WTC11 (cell line): ENCODE data around the gene SETD3. TPM values are rescaled to one million over a fixed set of nuclear protein-coding genes. Genes with fewer than 3 reads are reported as not detected.

Experiments
- ATAC-seq: fragments of 200-7000 bp; cut with Tn5 transposase; 2 replicates; pipeline ENCODE4 v1.10.0; 2021; ENCODE audit warnings: mild to moderate bottlenecking, moderate library complexity
- CTCF ChIA-PET: fragments of 300-600 bp; sonication (Branson Sonifier 250); formaldehyde crosslinking; loops from one replicate; lab custom pipeline; 2021; ENCODE audit warnings: antibody characterized with exemption; lab: Charles Lee
- POLR2A ChIA-PET: fragments of 350-600 bp; sonication (Branson Sonifier 250); formaldehyde crosslinking; loops from one replicate; lab custom pipeline; 2021; ENCODE audit warnings: antibody characterized with exemption; lab: Charles Lee
- DNase-seq: peaks from one replicate; pipeline ENCODE4 v3.0.0; 2021; ENCODE audit warnings: low spot score
- H3K27ac Mint-ChIP-seq: 2 replicates; pipeline ENCODE4 v1.8.0; 2021; ENCODE audit warnings: mixed read lengths
- H3K27me3 Mint-ChIP-seq: 2 replicates; pipeline ENCODE4 v1.8.0; 2021; ENCODE audit warnings: low read depth, mild to moderate bottlenecking, moderate library complexity, mixed read lengths
- H3K36me3 Mint-ChIP-seq: 2 replicates; pipeline ENCODE4 v1.8.0; 2021; ENCODE audit warnings: mixed read lengths
- H3K4me1 Mint-ChIP-seq: 2 replicates; pipeline ENCODE4 v1.8.0; 2022; ENCODE audit warnings: mixed read lengths
- H3K4me3 Mint-ChIP-seq: 2 replicates; pipeline ENCODE4 v1.8.0; 2021; ENCODE audit warnings: mild to moderate bottlenecking, moderate library complexity, mixed read lengths
- H3K9me3 Mint-ChIP-seq: 2 replicates; pipeline ENCODE4 v1.8.0; 2021; ENCODE audit warnings: mixed read lengths
- ATF1 ChIP-seq: sonication (generic); formaldehyde crosslinking; IDR thresholded peaks from 2 replicates; pipeline ENCODE4 v1.8.1; 2023; ENCODE audit warnings: mild to moderate bottlenecking, moderate library complexity, missing genetic modification reagents
- ELF4 ChIP-seq: sonication (generic); formaldehyde crosslinking; IDR thresholded peaks from 2 replicates; pipeline ENCODE4 v1.8.1; 2022; ENCODE audit warnings: low read depth, mild to moderate bottlenecking, moderate library complexity, missing genetic modification reagents
- GRHL2 ChIP-seq: fragments of 250-450 bp; sonication (Bioruptor Pico); IDR thresholded peaks from 2 replicates; pipeline ENCODE4 v1.8.0; 2022; ENCODE audit warnings: mild to moderate bottlenecking, moderate library complexity; ENCODE audit not compliant: insufficient replicate concordance, severe bottlenecking
- HMGA2 ChIP-seq: fragments of 250-450 bp; sonication (Bioruptor Pico); IDR thresholded peaks from 2 replicates; pipeline ENCODE4 v1.4.0; 2021; ENCODE audit warnings: mild to moderate bottlenecking, moderate library complexity
- IRF2 ChIP-seq: sonication (generic); formaldehyde crosslinking; IDR thresholded peaks from 2 replicates; pipeline ENCODE4 v1.8.0; 2022; ENCODE audit warnings: low read depth, missing genetic modification reagents, borderline replicate concordance
- JAZF1 ChIP-seq: fragments of 250-450 bp; sonication (Bioruptor Pico); IDR thresholded peaks from 2 replicates; pipeline ENCODE4 v1.9.0; 2021; ENCODE audit warnings: moderate library complexity, mild to moderate bottlenecking, inconsistent platforms
- MXD4 ChIP-seq: fragments of 250-450 bp; sonication (Bioruptor Pico); IDR thresholded peaks from 2 replicates; pipeline ENCODE4 v1.8.0; 2021; ENCODE audit warnings: mild to moderate bottlenecking, moderate library complexity, borderline replicate concordance
- NFE2L1 ChIP-seq: sonication (generic); formaldehyde crosslinking; IDR thresholded peaks from 2 replicates; pipeline ENCODE4 v1.8.1; 2023; ENCODE audit warnings: missing genetic modification reagents
- RELA ChIP-seq: sonication (generic); formaldehyde crosslinking; IDR thresholded peaks from 2 replicates; pipeline ENCODE4 v1.8.1; 2022; ENCODE audit warnings: missing genetic modification reagents, mild to moderate bottlenecking, borderline replicate concordance
- TEAD4 ChIP-seq: sonication (generic); formaldehyde crosslinking; IDR thresholded peaks from 2 replicates; pipeline ENCODE4 v1.8.0; 2022; ENCODE audit warnings: mild to moderate bottlenecking, missing genetic modification reagents
- ZNF232 ChIP-seq: sonication (generic); formaldehyde crosslinking; IDR thresholded peaks from 2 replicates; pipeline ENCODE4 v1.8.0; 2022; ENCODE audit warnings: mild to moderate bottlenecking, missing genetic modification reagents
- ZNF317 ChIP-seq: sonication (generic); formaldehyde crosslinking; IDR thresholded peaks from 2 replicates; pipeline ENCODE4 v1.8.1; 2023; ENCODE audit warnings: low read depth, mild to moderate bottlenecking, moderate library complexity, missing genetic modification reagents, borderline replicate concordance
- total RNA-seq: library from RNA; stranded (reverse); gene quantifications from 3 replicates; pipeline ENCODE4 v1.2.3, GENCODE V29; 2021
- TF ChIP-seq, protein P1 (sequence below): sonication (generic); formaldehyde crosslinking; IDR thresholded peaks from 2 replicates; pipeline ENCODE4 v1.8.0; 2022; ENCODE audit warnings: missing genetic modification reagents
- TF ChIP-seq, protein P2 (sequence below): sonication (generic); formaldehyde crosslinking; IDR thresholded peaks from 2 replicates; pipeline ENCODE4 v1.8.1; 2023; ENCODE audit warnings: mild to moderate bottlenecking, missing genetic modification reagents
- TF ChIP-seq, protein P3 (sequence below): fragments of 250-450 bp; sonication (Bioruptor Pico); IDR thresholded peaks from 2 replicates; pipeline ENCODE4 v1.9.0; 2021; ENCODE audit warnings: mild to moderate bottlenecking
- TF ChIP-seq, protein P4 (sequence below): sonication (generic); formaldehyde crosslinking; IDR thresholded peaks from 2 replicates; pipeline ENCODE4 v1.8.1; 2022; ENCODE audit warnings: low read depth, missing genetic modification reagents, borderline replicate concordance
- TF ChIP-seq, protein P5 (sequence below): sonication (generic); formaldehyde crosslinking; IDR thresholded peaks from 2 replicates; pipeline ENCODE4 v1.8.1; 2022; ENCODE audit warnings: mild to moderate bottlenecking, moderate library complexity, missing genetic modification reagents
- TF ChIP-seq, protein P6 (sequence below): sonication (generic); formaldehyde crosslinking; conservative IDR thresholded peaks from 2 replicates; pipeline ENCODE4 v1.8.1; 2022; ENCODE audit warnings: mild to moderate bottlenecking, missing genetic modification reagents

Gene SETD3
- total RNA-seq, 1 experiment from 2014 or later = 53.1 TPM

DNA sequence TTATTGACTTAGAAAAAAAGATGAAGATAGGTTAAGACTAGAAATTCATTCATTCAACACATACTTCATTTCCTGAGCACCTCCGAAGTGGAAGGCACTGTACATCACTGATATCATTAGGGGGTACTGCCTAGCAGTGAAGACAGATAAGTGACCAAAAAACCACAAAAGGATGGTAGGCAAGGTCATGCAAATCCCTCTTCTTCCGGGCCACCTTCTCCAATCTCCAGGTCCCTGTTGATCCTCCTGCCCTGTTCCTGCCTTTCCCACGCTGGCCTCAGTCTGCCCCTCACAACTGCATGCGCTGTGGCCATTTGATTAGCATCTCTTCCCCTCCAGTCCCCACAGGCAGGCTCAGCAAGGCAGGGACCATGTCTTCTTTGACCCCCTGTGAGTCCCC, 60.8 kb downstream of the SETD3 start:
- H3K27me3 Mint-ChIP-seq = no peaks in the 10 kb centered on the region
- H3K4me1 Mint-ChIP-seq = peaks cover 52% of the 10 kb centered on the region
- no peak overlapping the region for H3K4me3 Mint-ChIP-seq
- ChIA-PET POLR2A (no interaction called here), CTCF (interaction anchor here (1.0 to 3.7 kb wide), 3 partner anchors 27 to 100 kb away, joined by 3 to 20 read pairs (median 5); no protein-coding TSS in a partner anchor)
- H3K27ac Mint-ChIP-seq = no peak overlapping the region
- no peak for DNase-seq
- ATAC-seq = no peak
- no peaks in the 10 kb centered on the region for H3K36me3 Mint-ChIP-seq
- no peaks in the 10 kb centered on the region for H3K9me3 Mint-ChIP-seq
- TF ChIP-seq HMGA2 (no peak), NFE2L1 (CRISPR knock-in tag) (no peak), GRHL2 (CRISPR knock-in tag) (no peak), JAZF1 (CRISPR knock-in tag) (no peak), MXD4 (no peak), IRF2 (CRISPR knock-in tag) (no peak), ZNF232 (CRISPR knock-in tag) (no peak), ELF4 (CRISPR knock-in tag) (no peak), ATF1 (CRISPR knock-in tag) (no peak)
- TF ChIP-seq, protein P1, sequence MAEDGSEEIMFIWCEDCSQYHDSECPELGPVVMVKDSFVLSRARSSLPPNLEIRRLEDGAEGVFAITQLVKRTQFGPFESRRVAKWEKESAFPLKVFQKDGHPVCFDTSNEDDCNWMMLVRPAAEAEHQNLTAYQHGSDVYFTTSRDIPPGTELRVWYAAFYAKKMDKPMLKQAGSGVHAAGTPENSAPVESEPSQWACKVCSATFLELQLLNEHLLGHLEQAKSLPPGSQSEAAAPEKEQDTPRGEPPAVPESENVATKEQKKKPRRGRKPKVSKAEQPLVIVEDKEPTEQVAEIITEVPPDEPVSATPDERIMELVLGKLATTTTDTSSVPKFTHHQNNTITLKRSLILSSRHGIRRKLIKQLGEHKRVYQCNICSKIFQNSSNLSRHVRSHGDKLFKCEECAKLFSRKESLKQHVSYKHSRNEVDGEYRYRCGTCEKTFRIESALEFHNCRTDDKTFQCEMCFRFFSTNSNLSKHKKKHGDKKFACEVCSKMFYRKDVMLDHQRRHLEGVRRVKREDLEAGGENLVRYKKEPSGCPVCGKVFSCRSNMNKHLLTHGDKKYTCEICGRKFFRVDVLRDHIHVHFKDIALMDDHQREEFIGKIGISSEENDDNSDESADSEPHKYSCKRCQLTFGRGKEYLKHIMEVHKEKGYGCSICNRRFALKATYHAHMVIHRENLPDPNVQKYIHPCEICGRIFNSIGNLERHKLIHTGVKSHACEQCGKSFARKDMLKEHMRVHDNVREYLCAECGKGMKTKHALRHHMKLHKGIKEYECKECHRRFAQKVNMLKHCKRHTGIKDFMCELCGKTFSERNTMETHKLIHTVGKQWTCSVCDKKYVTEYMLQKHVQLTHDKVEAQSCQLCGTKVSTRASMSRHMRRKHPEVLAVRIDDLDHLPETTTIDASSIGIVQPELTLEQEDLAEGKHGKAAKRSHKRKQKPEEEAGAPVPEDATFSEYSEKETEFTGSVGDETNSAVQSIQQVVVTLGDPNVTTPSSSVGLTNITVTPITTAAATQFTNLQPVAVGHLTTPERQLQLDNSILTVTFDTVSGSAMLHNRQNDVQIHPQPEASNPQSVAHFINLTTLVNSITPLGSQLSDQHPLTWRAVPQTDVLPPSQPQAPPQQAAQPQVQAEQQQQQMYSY (CRISPR knock-in tag) = no peak

DNA sequence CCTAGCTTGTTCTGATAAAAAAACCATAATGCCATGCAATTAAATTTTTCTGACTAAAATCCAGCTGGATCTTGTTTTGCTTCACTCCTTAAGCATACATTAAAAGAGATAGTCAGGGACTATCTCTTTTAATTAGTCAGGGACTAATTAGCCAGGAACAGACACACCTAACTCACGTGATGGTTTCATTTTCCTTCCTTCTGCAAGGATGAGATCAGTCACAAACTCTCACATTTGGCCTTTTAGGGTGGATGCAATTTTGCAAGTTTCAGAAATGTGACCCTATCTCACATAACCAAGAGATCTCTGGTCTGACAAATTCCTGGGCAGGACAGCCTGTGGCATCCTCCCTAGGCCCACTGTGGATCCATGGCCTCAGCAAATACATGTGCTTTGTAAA, 62.4 kb downstream of the SETD3 start:
- ATAC-seq (no peak), DNase-seq (no peak)
- H3K9me3 Mint-ChIP-seq = no peaks in the 10 kb centered on the region
- H3K36me3 Mint-ChIP-seq = no peaks in the 10 kb centered on the region
- H3K4me1 Mint-ChIP-seq = peaks cover 57% of the 10 kb centered on the region
- CTCF ChIA-PET = interaction anchor here (0.8 to 13.7 kb wide), 2 partner anchors 26 to 98 kb away, joined by 3 to 416 read pairs; no protein-coding TSS in a partner anchor
- H3K27ac Mint-ChIP-seq = peak overlapping the region; percentile 12; the same call in 1 of the 2 replicates
- POLR2A ChIA-PET = no interaction called here
- H3K27me3 Mint-ChIP-seq = no peaks in the 10 kb centered on the region
- no peak overlapping the region for H3K4me3 Mint-ChIP-seq
- TF ChIP-seq ZNF317 (no peak), TEAD4 (no peak), ATF1 (CRISPR knock-in tag) (no peak), RELA (CRISPR knock-in tag) (no peak), JAZF1 (CRISPR knock-in tag) (no peak)
- TF ChIP-seq, protein P2, sequence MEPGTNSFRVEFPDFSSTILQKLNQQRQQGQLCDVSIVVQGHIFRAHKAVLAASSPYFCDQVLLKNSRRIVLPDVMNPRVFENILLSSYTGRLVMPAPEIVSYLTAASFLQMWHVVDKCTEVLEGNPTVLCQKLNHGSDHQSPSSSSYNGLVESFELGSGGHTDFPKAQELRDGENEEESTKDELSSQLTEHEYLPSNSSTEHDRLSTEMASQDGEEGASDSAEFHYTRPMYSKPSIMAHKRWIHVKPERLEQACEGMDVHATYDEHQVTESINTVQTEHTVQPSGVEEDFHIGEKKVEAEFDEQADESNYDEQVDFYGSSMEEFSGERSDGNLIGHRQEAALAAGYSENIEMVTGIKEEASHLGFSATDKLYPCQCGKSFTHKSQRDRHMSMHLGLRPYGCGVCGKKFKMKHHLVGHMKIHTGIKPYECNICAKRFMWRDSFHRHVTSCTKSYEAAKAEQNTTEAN (CRISPR knock-in tag) = no peak
- TF ChIP-seq, protein P3, sequence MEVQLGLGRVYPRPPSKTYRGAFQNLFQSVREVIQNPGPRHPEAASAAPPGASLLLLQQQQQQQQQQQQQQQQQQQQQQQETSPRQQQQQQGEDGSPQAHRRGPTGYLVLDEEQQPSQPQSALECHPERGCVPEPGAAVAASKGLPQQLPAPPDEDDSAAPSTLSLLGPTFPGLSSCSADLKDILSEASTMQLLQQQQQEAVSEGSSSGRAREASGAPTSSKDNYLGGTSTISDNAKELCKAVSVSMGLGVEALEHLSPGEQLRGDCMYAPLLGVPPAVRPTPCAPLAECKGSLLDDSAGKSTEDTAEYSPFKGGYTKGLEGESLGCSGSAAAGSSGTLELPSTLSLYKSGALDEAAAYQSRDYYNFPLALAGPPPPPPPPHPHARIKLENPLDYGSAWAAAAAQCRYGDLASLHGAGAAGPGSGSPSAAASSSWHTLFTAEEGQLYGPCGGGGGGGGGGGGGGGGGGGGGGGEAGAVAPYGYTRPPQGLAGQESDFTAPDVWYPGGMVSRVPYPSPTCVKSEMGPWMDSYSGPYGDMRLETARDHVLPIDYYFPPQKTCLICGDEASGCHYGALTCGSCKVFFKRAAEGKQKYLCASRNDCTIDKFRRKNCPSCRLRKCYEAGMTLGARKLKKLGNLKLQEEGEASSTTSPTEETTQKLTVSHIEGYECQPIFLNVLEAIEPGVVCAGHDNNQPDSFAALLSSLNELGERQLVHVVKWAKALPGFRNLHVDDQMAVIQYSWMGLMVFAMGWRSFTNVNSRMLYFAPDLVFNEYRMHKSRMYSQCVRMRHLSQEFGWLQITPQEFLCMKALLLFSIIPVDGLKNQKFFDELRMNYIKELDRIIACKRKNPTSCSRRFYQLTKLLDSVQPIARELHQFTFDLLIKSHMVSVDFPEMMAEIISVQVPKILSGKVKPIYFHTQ = no peak
- TF ChIP-seq, protein P4, sequence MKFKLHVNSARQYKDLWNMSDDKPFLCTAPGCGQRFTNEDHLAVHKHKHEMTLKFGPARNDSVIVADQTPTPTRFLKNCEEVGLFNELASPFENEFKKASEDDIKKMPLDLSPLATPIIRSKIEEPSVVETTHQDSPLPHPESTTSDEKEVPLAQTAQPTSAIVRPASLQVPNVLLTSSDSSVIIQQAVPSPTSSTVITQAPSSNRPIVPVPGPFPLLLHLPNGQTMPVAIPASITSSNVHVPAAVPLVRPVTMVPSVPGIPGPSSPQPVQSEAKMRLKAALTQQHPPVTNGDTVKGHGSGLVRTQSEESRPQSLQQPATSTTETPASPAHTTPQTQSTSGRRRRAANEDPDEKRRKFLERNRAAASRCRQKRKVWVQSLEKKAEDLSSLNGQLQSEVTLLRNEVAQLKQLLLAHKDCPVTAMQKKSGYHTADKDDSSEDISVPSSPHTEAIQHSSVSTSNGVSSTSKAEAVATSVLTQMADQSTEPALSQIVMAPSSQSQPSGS = no peak
- TF ChIP-seq, protein P1 (CRISPR knock-in tag) = no peak
- TF ChIP-seq, protein P5, sequence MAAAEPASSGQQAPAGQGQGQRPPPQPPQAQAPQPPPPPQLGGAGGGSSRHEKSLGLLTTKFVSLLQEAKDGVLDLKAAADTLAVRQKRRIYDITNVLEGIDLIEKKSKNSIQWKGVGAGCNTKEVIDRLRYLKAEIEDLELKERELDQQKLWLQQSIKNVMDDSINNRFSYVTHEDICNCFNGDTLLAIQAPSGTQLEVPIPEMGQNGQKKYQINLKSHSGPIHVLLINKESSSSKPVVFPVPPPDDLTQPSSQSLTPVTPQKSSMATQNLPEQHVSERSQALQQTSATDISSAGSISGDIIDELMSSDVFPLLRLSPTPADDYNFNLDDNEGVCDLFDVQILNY (CRISPR knock-in tag) = no peak
- TF ChIP-seq, protein P6, sequence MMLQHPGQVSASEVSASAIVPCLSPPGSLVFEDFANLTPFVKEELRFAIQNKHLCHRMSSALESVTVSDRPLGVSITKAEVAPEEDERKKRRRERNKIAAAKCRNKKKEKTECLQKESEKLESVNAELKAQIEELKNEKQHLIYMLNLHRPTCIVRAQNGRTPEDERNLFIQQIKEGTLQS (CRISPR knock-in tag) = no peak
